Duodenal mucosa (tissue), 2 donors: ENCODE results near the gene LRIG3.
A peak's percentile ranks its signal among the peaks of the same experiment; 100 is the strongest.
"Not testable (repeated sequence)": the region's sequence is repeated elsewhere in the genome, so short reads cannot be mapped to it uniquely, and the experiment has no call there.

ENCODE experiments used
- H3K27ac ChIP-seq: one replicate; pipeline ENCODE4 v1.7.0; 2013; ENCODE audit warnings: low read depth, low read length
- H3K27me3 ChIP-seq, 2 donors: one replicate each; pipeline ENCODE4 v1.7.0; 2013; ENCODE audit warnings: low read length in 2 of 2, control low read depth in 1 of 2; ENCODE audit not compliant: insufficient read depth in 2 of 2, control insufficient read depth in 1 of 2
- H3K36me3 ChIP-seq, 2 donors: one replicate each; pipeline ENCODE4 v1.7.0; 2013; ENCODE audit warnings: low read length in 2 of 2, control low read depth in 1 of 2; ENCODE audit not compliant: insufficient read depth in 2 of 2, control insufficient read depth in 1 of 2
- H3K4me1 ChIP-seq, 2 donors: one replicate each; pipeline ENCODE4 v1.7.0; 2013; ENCODE audit warnings: low read length in 2 of 2, control low read depth in 1 of 2; ENCODE audit not compliant: insufficient read depth in 2 of 2, control insufficient read depth in 1 of 2
- H3K4me3 ChIP-seq, 2 donors: one replicate each; pipeline ENCODE4 v1.7.0; 2013; ENCODE audit warnings: low read length in 2 of 2, low read depth in 1 of 2
- H3K9ac ChIP-seq, 2 donors: one replicate each; pipeline ENCODE4 v1.7.0; 2013; ENCODE audit warnings: low read length in 2 of 2, low read depth in 1 of 2
- H3K9me3 ChIP-seq, 2 donors: one replicate each; pipeline ENCODE4 v1.7.0; 2013; ENCODE audit warnings: low read length in 2 of 2, control low read depth in 1 of 2; ENCODE audit not compliant: control insufficient read depth in 1 of 2

LRIG3 gene

GRCh38 chr12:58955849-58956248, 35.5 kb upstream of the LRIG3 start:
- Histone ChIP-seq H3K36me3 (no peaks in the 10 kb centered on the region), H3K4me1 (peaks cover 0 to 16% of the 10 kb centered on the region in 2 donors), H3K27me3 (no peaks in the 10 kb centered on the region), H3K27ac (no peak overlapping the region), H3K9me3 (no peaks in the 10 kb centered on the region), H3K4me3 (no peak overlapping the region), H3K9ac (no peak overlapping the region)

- Histone ChIP-seq H3K9me3 (no peaks in the 10 kb centered on the region), H3K4me1 (peaks cover 0 to 12% of the 10 kb centered on the region in 2 donors), H3K4me3 (no peak overlapping the region), H3K27me3 (no peaks in the 10 kb centered on the region), H3K36me3 (no peaks in the 10 kb centered on the region), H3K9ac (no peak overlapping the region), H3K27ac (no peak overlapping the region)
These were observed 33.7 kb upstream of the LRIG3 start for GRCh38 chr12:58954002-58954401.

GRCh38 chr12:58950739-58951100, 30.4 kb upstream of the LRIG3 start:
- H3K36me3 ChIP-seq = no peaks in the 10 kb centered on the region
- H3K4me3 ChIP-seq = peak overlapping the region; percentile 12 to 35
- H3K9ac ChIP-seq = peak overlapping the region in 1 of 2 donors; percentile 34
- no peaks in the 10 kb centered on the region for H3K27me3 ChIP-seq
- H3K4me1 ChIP-seq = peaks cover 0 to 6% of the 10 kb centered on the region in 2 donors
- H3K9me3 ChIP-seq = no peaks in the 10 kb centered on the region
- peak overlapping the region; percentile 13 for H3K27ac ChIP-seq

- Histone ChIP-seq H3K9ac (peak overlapping the region; percentile 12 to 34), H3K4me3 (peak overlapping the region; percentile 12 to 35), H3K27ac (peak overlapping the region; percentile 13)
- not testable (repeated sequence) for H3K36me3 ChIP-seq, H3K9me3 ChIP-seq, H3K27me3 ChIP-seq, H3K4me1 ChIP-seq
These were observed 29.8 kb upstream of the LRIG3 start for GRCh38 chr12:58949954-58950738.

GRCh38 chr12:58943079-58943478, 22.8 kb upstream of the LRIG3 start:
- H3K36me3 ChIP-seq = no peaks in the 10 kb centered on the region
- no peak overlapping the region for H3K27ac ChIP-seq
- H3K4me1 ChIP-seq = no peaks in the 10 kb centered on the region
- no peaks in the 10 kb centered on the region for H3K27me3 ChIP-seq
- no peaks in the 10 kb centered on the region for H3K9me3 ChIP-seq
- no peak overlapping the region for H3K9ac ChIP-seq
- H3K4me3 ChIP-seq = no peak overlapping the region

GRCh38 chr12:58942345-58942744, 22.0 kb upstream of the LRIG3 start:
- Histone ChIP-seq H3K27ac (no peak overlapping the region), H3K4me1 (no peaks in the 10 kb centered on the region), H3K9ac (no peak overlapping the region), H3K4me3 (no peak overlapping the region), H3K27me3 (no peaks in the 10 kb centered on the region), H3K36me3 (no peaks in the 10 kb centered on the region), H3K9me3 (no peaks in the 10 kb centered on the region)

GRCh38 chr12:58939399-58940100, 19.2 kb upstream of the LRIG3 start:
- H3K9me3 ChIP-seq = no peaks in the 10 kb centered on the region
- no peak overlapping the region for H3K27ac ChIP-seq
- H3K9ac ChIP-seq = no peak overlapping the region
- no peaks in the 10 kb centered on the region for H3K4me1 ChIP-seq
- no peak overlapping the region for H3K4me3 ChIP-seq
- no peaks in the 10 kb centered on the region for H3K27me3 ChIP-seq
- no peaks in the 10 kb centered on the region for H3K36me3 ChIP-seq

- Histone ChIP-seq H3K36me3 (no peaks in the 10 kb centered on the region), H3K4me1 (peaks cover 0 to 1% of the 10 kb centered on the region in 2 donors), H3K27ac (no peak overlapping the region), H3K27me3 (no peaks in the 10 kb centered on the region), H3K4me3 (no peak overlapping the region), H3K9me3 (no peaks in the 10 kb centered on the region), H3K9ac (no peak overlapping the region)
These were observed 18.1 kb upstream of the LRIG3 start for GRCh38 chr12:58938440-58938839.

DNA sequence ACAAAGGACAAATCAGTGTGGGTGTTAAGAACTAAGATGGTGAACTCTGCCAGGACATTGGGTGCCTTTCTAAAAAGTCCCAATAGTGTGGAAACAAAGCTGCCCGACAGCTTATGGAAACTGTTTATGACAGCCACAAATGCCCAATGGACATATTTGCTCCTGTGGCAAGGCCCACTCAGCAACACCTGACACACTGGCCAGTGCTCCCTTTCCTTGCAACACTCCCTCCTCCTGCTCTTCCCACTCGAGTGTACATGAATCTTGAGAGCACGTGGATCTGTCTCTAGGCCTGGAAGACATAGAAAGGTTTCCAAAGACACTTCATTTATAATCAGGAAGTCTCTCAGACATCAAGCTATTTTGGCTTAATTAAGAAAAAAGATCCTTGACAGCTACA, 14.2 kb upstream of the LRIG3 start:
- no peaks in the 10 kb centered on the region for H3K9me3 ChIP-seq
- no peaks in the 10 kb centered on the region for H3K36me3 ChIP-seq
- no peak overlapping the region for H3K9ac ChIP-seq
- no peaks in the 10 kb centered on the region for H3K27me3 ChIP-seq
- H3K27ac ChIP-seq = no peak overlapping the region
- H3K4me3 ChIP-seq = no peak overlapping the region
- peaks cover 0 to 11% of the 10 kb centered on the region in 2 donors for H3K4me1 ChIP-seq

DNA sequence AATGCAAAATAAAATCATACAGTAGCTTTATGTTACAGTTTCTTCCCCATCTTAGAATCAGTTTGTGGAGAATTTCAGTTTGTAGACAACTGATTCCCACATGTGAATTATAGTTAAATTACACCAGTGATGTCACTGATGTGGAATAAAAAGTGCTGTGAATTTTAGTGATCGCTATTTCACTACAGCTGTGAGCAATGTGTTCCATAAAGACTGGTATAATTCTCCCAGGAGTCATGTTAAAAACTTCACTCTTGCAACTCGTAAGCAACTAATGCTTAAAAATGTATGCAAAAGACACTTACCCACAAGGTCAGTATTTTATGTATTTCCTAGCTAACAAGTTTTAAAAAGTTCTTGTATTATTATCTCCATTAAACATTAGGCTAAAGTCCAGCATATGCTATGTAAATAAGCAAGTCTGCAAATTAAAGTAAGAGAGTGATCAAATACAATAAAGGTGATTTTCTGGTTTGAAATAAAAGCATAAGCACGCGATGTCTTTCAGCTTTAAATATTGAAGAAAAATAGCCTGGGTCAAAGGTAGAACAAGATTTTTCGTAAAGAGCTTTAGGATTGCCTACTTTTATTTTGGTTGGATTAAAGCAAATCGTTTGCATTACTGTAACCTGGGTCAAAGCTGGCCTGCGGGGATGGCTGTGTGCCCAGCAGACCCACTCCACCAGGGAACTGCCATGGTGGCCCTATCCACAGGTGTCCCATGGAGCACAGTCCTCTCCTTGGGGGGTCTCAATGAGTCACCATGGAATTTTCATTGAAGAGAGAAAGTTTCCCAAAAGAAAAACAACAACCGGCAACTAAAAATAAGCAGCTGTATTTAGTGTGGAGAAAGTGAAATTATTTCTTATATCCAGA, 12.7 kb upstream of the LRIG3 start:
- no peak overlapping the region for H3K27ac ChIP-seq
- no peak overlapping the region for H3K4me3 ChIP-seq
- H3K9ac ChIP-seq = no peak overlapping the region
- no peaks in the 10 kb centered on the region for H3K27me3 ChIP-seq
- no peaks in the 10 kb centered on the region for H3K36me3 ChIP-seq
- H3K9me3 ChIP-seq = no peaks in the 10 kb centered on the region
- peaks cover 0 to 11% of the 10 kb centered on the region in 2 donors for H3K4me1 ChIP-seq
